ENCODE results near the gene GRIN2A.

The GRIN2A gene

GRCh38 chr16:10093576-10093975 lies 88.7 kb downstream of the GRIN2A start:
- TF ChIP-seq CTCF (IDR thresholded peaks at IDR 0.05; ENCODE audit: control extremely low read depth, extremely low read depth, low read depth, missing control alignments): no peak
- POLR2A ChIA-PET: no interaction called here
- DNase-seq (ENCODE audit: extremely low spot score): no peak
- CTCF ChIA-PET: interaction anchor here (1.4 kb wide), 1 partner anchor 42 kb away, joined by 3 read pairs; no protein-coding TSS in a partner anchor

GRCh38 chr16:10090816-10091215 lies 91.4 kb downstream of the GRIN2A start:
- no peak for DNase-seq (ENCODE audit: extremely low spot score)
- ChIA-PET CTCF (interaction anchor here (1.2 kb wide), 1 partner anchor 32 kb away, joined by 3 read pairs; no protein-coding TSS in a partner anchor), POLR2A (no interaction called here)
- TF ChIP-seq CTCF (IDR thresholded peaks at IDR 0.05; ENCODE audit: control extremely low read depth, extremely low read depth, low read depth, missing control alignments): no peak

- CTCF ChIA-PET: interaction anchor here (1.2 kb wide), 1 partner anchor 10 kb away, joined by 3 read pairs; no protein-coding TSS in a partner anchor
- POLR2A ChIA-PET: no interaction called here
- no peak for DNase-seq (ENCODE audit: extremely low spot score)
- no peak for TF ChIP-seq CTCF (IDR thresholded peaks at IDR 0.05; ENCODE audit: control extremely low read depth, extremely low read depth, low read depth, missing control alignments)
These were observed 93.8 kb downstream of the GRIN2A start for GRCh38 chr16:10088380-10088793.

- ChIA-PET CTCF (interaction anchor here (1.3 kb wide), 1 partner anchor 38 kb away, joined by 3 read pairs; no protein-coding TSS in a partner anchor), POLR2A (no interaction called here)
- no peak for TF ChIP-seq CTCF (IDR thresholded peaks at IDR 0.05; ENCODE audit: control extremely low read depth, extremely low read depth, low read depth, missing control alignments)
- no peak for DNase-seq (ENCODE audit: extremely low spot score)
These were observed 95.1 kb downstream of the GRIN2A start for GRCh38 chr16:10087151-10087550.

- POLR2A ChIA-PET: interaction anchor here (0.6 kb wide), 1 partner anchor 19 kb away, joined by 4 read pairs; no protein-coding TSS in a partner anchor
- TF ChIP-seq CTCF (IDR thresholded peaks at IDR 0.05; ENCODE audit: control extremely low read depth, extremely low read depth, low read depth, missing control alignments): no peak
- no peak for DNase-seq (ENCODE audit: extremely low spot score)
- CTCF ChIA-PET: interaction anchor here (1.3 kb wide), 1 partner anchor 39 kb away, joined by 3 read pairs; no protein-coding TSS in a partner anchor
These were observed 95.6 kb downstream of the GRIN2A start for GRCh38 chr16:10086620-10087019.

- no peak for DNase-seq (ENCODE audit: extremely low spot score)
- CTCF ChIA-PET: interaction anchor here (0.8 kb wide), 1 partner anchor 38 kb away, joined by 3 read pairs; no protein-coding TSS in a partner anchor
- POLR2A ChIA-PET: no interaction called here
- no peak for TF ChIP-seq CTCF (IDR thresholded peaks at IDR 0.05; ENCODE audit: control extremely low read depth, extremely low read depth, low read depth, missing control alignments)
These were observed 97.0 kb downstream of the GRIN2A start for GRCh38 chr16:10085078-10085798.
